Measurements from ENCODE around the gene RPL22L1.
"Not testable (repeated sequence)": the region's sequence is repeated elsewhere in the genome, so short reads cannot be mapped to it uniquely, and the experiment has no call there.

RPL22L1 gene

GRCh38 chr3:170829546-170830272, 40.3 kb downstream of the RPL22L1 start:
- DNase-seq (ENCODE audit: low read depth): no peak

GRCh38 chr3:170826047-170826446, 43.9 kb downstream of the RPL22L1 start:
- DNase-seq (ENCODE audit: low read depth): no peak

DNA sequence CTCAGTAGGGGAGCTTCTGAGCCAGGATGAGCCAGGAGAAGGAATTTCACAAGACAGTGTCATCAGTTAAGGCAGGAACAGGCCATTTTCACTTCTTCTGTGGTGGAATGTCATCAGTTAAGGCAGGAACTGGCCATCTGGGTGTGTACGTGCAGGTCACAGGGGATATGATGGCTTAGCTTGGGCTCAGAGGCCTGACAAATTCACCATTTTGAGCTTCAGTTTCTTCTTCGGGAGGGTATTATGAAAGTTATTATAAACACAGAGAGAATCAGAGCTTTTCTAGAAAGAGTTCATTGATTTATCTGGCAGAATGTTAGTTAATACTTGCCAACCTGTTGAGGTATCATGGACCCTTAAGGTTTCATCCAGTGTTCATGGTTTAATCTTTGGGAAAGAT, 46.4 kb downstream of the RPL22L1 start:
- DNase-seq (ENCODE audit: low read depth): not testable (repeated sequence)

DNA sequence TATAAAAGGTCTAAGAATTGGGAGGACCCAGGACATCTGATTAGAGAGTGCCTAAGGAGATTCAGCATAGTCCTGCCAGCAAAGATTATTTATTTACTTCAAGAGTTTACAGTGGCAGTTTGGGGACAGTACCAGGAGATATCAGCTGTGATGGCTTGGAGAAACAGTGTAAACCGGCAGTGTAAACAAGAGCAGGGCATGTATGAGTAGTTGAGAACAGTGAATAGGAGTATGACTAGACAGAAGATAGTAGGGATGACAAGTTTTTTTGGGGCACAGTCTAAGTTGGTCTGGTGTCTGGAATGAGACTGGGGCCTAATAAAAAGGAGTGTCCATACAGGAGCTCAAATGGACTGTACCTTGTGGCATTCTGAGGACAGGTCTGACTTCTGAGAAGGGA, 51.7 kb downstream of the RPL22L1 start:
- DNase-seq (ENCODE audit: low read depth): not testable (repeated sequence)

- DNase-seq (ENCODE audit: low read depth): not testable (repeated sequence)
These were observed 52.5 kb downstream of the RPL22L1 start for GRCh38 chr3:170817471-170817870.

DNA sequence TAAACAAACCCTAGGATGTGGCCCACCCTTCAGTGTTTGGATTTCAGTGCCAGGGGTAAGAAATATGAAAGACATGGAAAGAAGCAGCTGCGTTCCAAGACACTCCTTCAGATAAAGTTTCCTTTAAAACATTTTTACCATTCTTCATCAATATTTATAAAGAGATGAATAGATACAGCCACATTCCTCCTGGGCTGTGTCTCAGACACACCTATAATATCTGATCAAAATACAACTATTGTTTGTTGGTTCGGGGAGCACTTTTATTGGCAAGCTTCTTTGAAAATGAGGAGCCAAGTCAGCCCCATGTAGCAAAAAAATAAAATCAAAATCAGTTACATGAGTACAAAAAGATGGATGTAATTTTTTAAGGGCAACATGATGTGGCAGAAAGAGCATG, 53.2 kb downstream of the RPL22L1 start:
- no peak for DNase-seq (ENCODE audit: low read depth)

GRCh38 chr3:170816341-170816740, 53.7 kb downstream of the RPL22L1 start:
- DNase-seq (ENCODE audit: low read depth): no peak

DNA sequence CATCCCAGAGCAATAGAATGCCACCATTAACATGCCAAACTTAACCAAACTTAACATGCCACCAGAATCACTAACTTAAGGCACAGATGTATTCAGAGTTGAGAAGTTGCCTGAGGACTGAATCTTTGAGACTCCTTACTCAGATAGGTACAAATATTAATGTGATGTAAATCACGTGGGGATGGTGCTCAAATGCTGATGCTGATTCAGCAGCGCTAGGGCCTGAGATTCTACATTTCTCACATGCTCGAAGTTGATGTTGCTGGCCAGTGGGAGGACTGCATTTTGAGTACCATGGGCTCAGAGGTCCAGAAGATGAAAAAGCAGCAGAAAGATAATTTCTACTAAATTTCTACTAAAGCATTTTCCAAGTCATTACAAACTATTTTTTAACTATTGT, 54.1 kb downstream of the RPL22L1 start:
- DNase-seq (ENCODE audit: low read depth): no peak

GRCh38 chr3:170815340-170815739, 54.7 kb downstream of the RPL22L1 start:
- no peak for DNase-seq (ENCODE audit: low read depth)
